HG03045 (cell line): ENCODE measurements around the gene TRIM2.
"Not testable (repeated sequence)": the region's sequence is repeated elsewhere in the genome, so short reads cannot be mapped to it uniquely, and the experiment has no call there.

Source experiments
- ATAC-seq: cut with Tn5 transposase; IDR thresholded peaks from one replicate; pipeline ENCODE4 v1.9.1; 2021; ENCODE audit warnings: mild to moderate bottlenecking, moderate library complexity; ENCODE audit not compliant: unreplicated experiment

The TRIM2 gene

GRCh38 chr4:153189016-153189801 lies 15.0 kb upstream of the TRIM2 start:
- ATAC-seq, result no peak

DNA sequence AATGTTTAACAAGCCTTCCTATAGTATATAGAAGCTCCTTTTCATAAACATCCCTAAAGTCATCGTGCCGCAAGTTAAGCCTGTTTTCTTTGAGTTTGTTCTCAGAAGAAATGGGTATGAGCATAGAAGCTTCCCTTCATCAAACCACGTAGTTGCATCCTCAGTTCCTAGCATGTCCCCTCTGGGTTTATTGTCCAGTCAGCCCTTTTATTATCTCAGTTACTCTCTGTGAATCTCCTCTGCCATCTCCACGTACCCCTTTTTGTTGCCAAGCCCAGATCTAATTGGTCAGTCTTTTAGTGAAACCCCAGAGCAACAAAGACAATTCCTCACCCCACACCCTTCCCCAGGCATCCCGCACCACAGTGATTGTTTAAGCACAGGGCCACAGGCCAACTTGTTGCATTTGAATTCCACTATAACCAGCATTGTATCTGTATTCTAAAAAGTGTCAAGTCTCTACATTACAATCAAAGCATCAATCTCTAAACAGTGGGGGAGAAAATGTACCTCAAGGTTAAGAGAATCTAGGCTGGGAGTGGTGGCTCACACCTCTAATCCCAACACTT lies 12.4 kb upstream of the TRIM2 start:
- no peak for ATAC-seq

- ATAC-seq, result no peak
Measured at GRCh38 chr4:153197301-153197700, 6.9 kb upstream of the TRIM2 start.

- no peak for ATAC-seq
Measured at GRCh38 chr4:153198719-153199118, 5.5 kb upstream of the TRIM2 start.

- not testable (repeated sequence) for ATAC-seq
Measured at GRCh38 chr4:153203746-153204145, 497 bp upstream of the TRIM2 start.

GRCh38 chr4:153204728-153205648 lies 745 bp downstream of the TRIM2 start:
- ATAC-seq, result no peak

DNA sequence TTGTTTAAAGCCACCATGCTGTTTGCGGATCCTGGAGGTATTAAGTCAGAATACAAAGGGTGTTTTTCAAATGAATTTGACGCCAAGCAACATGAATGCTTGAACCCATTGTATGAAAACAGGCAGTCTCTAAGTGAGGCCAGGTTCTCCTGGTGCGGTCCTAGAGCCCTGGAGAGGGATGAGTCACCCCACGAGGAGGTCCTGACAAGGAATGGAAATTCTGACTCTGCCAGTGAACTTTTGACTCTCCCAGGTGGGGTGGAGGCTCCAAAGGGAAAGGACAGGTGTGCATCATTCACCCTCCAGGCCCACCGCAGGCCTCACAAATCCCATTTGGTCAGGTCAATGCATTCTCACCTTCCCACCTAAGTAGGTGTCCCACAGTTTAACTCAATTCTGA lies 1.5 kb downstream of the TRIM2 start:
- ATAC-seq, result no peak

- no peak for ATAC-seq
Measured at GRCh38 chr4:153206534-153206933, 2.3 kb downstream of the TRIM2 start.

DNA sequence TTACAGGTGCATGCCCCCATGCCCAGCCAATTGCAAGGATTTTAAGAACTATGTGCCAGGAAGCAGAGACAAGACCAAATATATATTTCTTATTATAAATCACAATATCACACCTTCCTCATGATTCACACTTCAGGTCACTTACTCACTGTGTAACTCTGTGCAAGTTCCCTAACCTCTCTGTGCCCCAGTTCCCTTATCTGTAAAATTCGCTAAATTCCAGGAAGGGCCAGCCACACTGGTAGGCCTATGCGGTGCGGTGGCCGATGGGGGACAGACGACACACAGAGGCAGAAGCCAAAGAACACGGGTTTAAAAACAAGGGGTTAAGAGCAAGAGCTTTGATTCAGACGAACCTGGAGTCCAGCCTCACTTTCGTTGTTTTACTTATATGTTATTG lies 2.8 kb downstream of the TRIM2 start:
- no peak for ATAC-seq

GRCh38 chr4:153207567-153207966 lies 3.3 kb downstream of the TRIM2 start:
- ATAC-seq, result no peak

- no peak for ATAC-seq
Measured at GRCh38 chr4:153209410-153209809, 5.2 kb downstream of the TRIM2 start.

DNA sequence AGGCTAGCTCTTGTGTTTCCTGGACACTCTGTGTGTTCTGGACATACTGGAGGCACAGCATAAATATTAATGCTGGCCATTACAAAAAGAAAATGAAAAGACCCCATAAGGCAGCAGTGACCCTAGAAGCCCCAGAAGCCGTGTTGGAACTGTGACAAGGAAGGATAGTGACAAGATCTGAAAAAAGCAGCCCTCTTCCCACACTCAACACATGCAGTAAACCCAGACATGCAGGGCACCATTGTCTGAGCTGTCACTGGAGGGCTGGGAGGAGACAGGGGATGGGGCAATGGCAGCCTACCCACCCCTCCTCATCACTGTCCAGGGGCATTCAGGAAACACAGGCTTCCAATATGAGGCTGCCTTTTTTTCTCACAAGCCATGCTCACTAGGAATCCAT lies 6.5 kb downstream of the TRIM2 start:
- no peak for ATAC-seq

GRCh38 chr4:153211986-153212728 lies 7.9 kb downstream of the TRIM2 start:
- ATAC-seq, result no peak

DNA sequence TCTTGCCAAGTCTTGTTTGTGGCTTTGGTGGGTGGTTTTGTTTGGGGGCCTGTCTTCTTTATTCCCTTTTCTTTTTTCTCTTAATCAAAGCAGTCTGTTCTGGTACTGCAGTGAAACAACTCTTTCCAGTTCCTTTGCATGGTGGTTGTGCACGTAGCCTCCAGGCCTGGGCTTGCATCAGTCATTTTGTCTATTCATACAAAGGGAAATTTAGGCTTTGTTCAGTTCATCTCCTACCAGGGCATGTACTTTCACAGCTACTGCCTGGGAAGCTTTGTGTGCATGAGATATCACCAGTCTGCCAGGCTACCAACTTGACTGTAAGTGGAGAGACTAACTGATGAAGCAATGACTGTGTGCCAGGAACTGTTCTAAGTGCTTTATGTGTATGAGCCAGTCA lies 8.5 kb downstream of the TRIM2 start:
- ATAC-seq, result no peak

- ATAC-seq, result no peak
Measured at GRCh38 chr4:153215921-153216320, 11.7 kb downstream of the TRIM2 start.

DNA sequence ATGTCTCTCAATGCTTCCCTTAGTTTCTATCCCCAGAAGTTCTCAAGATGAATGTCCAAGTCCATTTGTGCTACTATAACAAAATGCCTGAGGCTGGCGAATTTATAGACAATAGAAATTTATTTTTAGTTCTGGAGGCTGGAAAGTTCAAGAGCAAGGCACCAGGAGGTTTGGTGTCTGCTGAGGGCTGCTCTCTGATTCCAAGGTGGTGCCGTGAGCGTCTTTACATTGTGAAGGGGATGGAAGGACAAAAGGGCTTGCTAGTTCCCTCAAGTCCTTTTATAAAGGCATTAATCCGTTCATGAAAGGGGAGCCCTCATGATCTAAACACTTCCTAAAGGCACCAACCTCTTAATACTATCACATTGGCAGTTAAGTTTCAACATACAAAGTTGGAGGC lies 12.3 kb downstream of the TRIM2 start:
- no peak for ATAC-seq

- ATAC-seq, result no peak
Measured at GRCh38 chr4:153217440-153217839, 13.2 kb downstream of the TRIM2 start.

GRCh38 chr4:153218961-153219360 lies 14.7 kb downstream of the TRIM2 start:
- ATAC-seq, result no peak

DNA sequence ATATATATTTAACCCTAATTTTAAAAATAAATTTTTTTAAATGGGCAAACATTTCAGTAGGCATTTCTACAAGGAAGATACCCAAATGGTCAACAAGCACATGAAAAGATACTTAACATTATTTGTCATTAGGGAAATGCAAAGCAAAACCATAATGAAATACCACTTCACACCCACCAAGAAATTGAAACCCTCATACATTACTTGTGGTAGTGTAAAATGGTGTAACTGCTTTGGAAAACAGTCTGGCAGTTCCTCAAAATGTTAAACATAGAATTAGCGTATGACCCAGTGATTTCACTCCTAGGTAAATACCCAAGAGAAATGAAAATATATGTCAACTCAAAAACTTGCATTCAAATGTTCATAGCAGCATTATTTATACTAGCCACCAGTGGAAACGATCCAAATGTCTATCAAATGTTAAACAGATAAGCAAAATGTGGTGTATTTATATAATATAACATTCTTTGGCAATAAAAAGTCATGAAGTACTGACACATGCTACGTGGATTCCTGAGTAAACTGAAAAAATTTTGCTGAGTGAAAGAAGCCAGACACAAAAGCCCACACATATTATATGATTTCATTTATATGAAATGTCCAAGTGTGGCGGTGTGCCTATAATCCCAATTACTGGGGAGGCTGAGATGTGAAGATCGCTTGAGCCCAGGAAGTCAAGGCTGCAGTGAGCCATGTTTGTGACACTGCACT lies 16.6 kb downstream of the TRIM2 start:
- ATAC-seq, result no peak
